ENCODE data around the gene ZNF740.
"Not testable (repeated sequence)": the region's sequence is repeated elsewhere in the genome, so short reads cannot be mapped to it uniquely, and the experiment has no call there.

Gene ZNF740

DNA sequence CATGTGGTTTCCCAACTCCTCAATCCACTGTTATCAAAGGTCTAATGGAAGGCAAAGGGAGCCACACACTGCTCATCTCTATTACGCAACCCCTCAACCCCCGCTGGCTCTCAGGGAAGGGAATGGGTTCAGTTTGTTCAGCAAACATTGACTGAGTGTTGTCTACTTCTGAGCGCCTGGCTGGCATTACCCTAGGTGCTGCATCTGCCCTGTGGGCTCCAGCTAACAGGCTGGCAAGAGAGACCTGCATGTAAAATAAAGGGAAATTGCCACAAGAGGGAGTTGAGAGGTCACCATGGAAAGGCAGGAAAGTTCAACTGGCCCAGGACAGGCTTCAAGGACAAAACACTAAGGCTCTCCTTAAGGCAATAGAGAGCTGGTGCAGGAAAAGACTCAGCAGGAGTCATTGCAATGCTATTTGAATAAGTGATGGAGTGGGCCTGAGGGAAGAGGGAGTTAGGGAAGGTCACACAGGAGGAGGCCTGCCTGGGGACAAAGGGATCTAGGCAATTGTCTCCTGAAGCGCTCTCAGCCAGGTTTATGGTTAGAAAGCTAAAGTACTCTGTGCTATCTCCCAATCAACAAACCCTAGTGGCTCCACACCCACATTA is 5.5 kb upstream of the ZNF740 start:
- Histone ChIP-seq H3K27ac (ENCODE audit: low read length) (no peak overlapping the region), H3K4me1 (ENCODE audit: control insufficient read depth in 1 of 2, insufficient read depth in 2 of 2, low read length in 2 of 2) (peaks cover 0 to 9% of the 10 kb centered on the region in 2 donors), H3K27me3 (ENCODE audit: low read depth, low read length) (no peaks in the 10 kb centered on the region)

DNA sequence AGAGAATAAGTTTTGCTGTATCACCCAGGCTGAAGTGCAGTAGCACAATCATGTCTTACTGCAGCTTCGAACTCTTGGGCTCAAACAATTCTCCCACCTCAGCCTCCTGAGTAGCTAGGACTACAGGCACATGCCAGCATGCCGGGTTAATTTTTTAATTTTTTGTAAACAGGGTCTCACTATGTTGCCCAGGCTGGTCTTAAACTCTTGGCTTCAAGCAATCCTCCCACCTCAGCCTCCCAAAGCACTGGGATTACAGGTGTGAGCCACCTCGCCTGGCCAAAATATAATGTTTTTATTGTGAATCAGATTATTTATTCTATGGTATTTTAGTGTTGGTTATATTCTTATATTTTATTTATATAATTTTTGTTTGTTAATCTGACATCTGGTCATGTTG is 3.8 kb upstream of the ZNF740 start:
- H3K4me1 ChIP-seq (ENCODE audit: control insufficient read depth in 1 of 2, insufficient read depth in 2 of 2, low read length in 2 of 2) = peaks cover 2 to 16% of the 10 kb centered on the region in 2 donors
- no peak overlapping the region for H3K4me3 ChIP-seq (ENCODE audit: low read depth in 1 of 2, low read length in 2 of 2)
- H3K27ac ChIP-seq (ENCODE audit: low read length) = no peak overlapping the region
- H3K9me3 ChIP-seq (ENCODE audit: control insufficient read depth in 1 of 2, low read length in 2 of 2) = no peaks in the 10 kb centered on the region
- peaks cover under 1 to 10% of the 10 kb centered on the region in 2 donors for H3K36me3 ChIP-seq (ENCODE audit: control insufficient read depth in 1 of 2, insufficient read depth in 2 of 2, low read length in 2 of 2)
- H3K27me3 ChIP-seq (ENCODE audit: low read depth, low read length) = no peaks in the 10 kb centered on the region

More for the DNA sequence above, 5.5 kb upstream of the ZNF740 start:
- Histone ChIP-seq H3K36me3 (ENCODE audit: control insufficient read depth in 1 of 2, insufficient read depth in 2 of 2, low read length in 2 of 2) (peaks cover 4 to 20% of the 10 kb centered on the region in 2 donors), H3K9me3 (ENCODE audit: control insufficient read depth in 1 of 2, low read length in 2 of 2) (no peaks in the 10 kb centered on the region), H3K4me3 (ENCODE audit: low read depth in 1 of 2, low read length in 2 of 2) (no peak overlapping the region)

DNA sequence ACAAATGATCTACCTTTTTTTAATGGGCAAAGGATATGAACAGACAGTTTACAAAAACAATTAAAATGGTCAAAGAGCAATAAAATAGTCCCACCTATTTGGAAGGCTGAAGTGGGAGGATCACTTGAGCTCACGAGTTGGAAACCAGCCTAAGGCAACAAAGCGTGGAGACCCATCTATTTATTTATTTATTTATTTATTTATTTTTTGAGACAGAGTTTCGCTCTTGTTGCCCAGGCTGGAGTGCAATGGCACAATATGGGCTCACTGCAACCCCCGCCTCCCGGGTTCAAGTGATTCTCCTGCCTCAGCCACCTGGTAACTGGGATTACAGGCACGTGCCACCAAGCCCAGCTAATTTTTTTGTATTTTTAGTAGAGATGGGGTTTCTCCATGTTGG is 3.1 kb upstream of the ZNF740 start:
- H3K4me3 ChIP-seq (ENCODE audit: low read depth in 1 of 2, low read length in 2 of 2); H3K27ac ChIP-seq (ENCODE audit: low read length); H3K9me3 ChIP-seq (ENCODE audit: control insufficient read depth in 1 of 2, low read length in 2 of 2); H3K36me3 ChIP-seq (ENCODE audit: control insufficient read depth in 1 of 2, insufficient read depth in 2 of 2, low read length in 2 of 2); H3K27me3 ChIP-seq (ENCODE audit: low read depth, low read length): not testable (repeated sequence)
- H3K4me1 ChIP-seq (ENCODE audit: control insufficient read depth in 1 of 2, insufficient read depth in 2 of 2, low read length in 2 of 2) = peaks cover 9 to 23% of the 10 kb centered on the region in 2 donors

GRCh38 chr12:53178803-53179202 is 1.7 kb upstream of the ZNF740 start:
- Histone ChIP-seq H3K36me3 (ENCODE audit: control insufficient read depth in 1 of 2, insufficient read depth in 2 of 2, low read length in 2 of 2) (peaks cover 6 to 14% of the 10 kb centered on the region in 2 donors), H3K4me1 (ENCODE audit: control insufficient read depth in 1 of 2, insufficient read depth in 2 of 2, low read length in 2 of 2) (peaks cover 21 to 36% of the 10 kb centered on the region in 2 donors)
- H3K27ac ChIP-seq (ENCODE audit: low read length); H3K27me3 ChIP-seq (ENCODE audit: low read depth, low read length); H3K4me3 ChIP-seq (ENCODE audit: low read depth in 1 of 2, low read length in 2 of 2); H3K9me3 ChIP-seq (ENCODE audit: control insufficient read depth in 1 of 2, low read length in 2 of 2): not testable (repeated sequence)

DNA sequence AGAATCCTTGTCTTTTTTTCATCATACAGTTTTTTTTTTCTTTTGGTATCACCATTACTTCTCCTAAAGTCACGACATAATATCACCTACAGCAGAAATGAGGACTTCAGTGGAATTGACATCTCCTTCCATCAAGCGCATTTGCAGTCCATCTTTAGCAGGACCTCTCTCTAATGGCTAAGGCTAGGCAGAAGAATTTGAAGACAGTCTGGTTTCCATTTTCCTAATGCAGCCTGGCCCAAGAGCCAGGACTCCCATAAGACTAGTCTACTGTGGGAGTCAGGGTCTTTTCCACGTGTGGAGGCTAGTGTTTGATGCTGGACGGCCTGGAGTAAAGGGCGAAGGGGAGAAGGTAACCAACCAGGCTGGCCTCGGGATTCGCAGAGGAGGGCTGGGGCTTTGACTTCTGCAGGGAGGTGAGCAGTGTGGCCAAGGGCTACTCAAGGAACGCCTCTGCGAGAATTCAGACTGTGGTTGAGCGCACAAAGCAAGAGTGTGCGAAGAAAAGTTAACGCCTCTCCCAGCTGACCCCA is 769 bp upstream of the ZNF740 start:
- Histone ChIP-seq H3K27me3 (ENCODE audit: low read depth, low read length) (no peaks in the 10 kb centered on the region), H3K9me3 (ENCODE audit: control insufficient read depth in 1 of 2, low read length in 2 of 2) (no peaks in the 10 kb centered on the region), H3K4me1 (ENCODE audit: control insufficient read depth in 1 of 2, insufficient read depth in 2 of 2, low read length in 2 of 2) (peaks cover 21 to 41% of the 10 kb centered on the region in 2 donors), H3K4me3 (ENCODE audit: low read depth in 1 of 2, low read length in 2 of 2) (peak overlapping the region; percentile 59 to 86), H3K27ac (ENCODE audit: low read length) (peak overlapping the region; percentile 80), H3K36me3 (ENCODE audit: control insufficient read depth in 1 of 2, insufficient read depth in 2 of 2, low read length in 2 of 2) (peaks cover 16 to 18% of the 10 kb centered on the region in 2 donors)

DNA sequence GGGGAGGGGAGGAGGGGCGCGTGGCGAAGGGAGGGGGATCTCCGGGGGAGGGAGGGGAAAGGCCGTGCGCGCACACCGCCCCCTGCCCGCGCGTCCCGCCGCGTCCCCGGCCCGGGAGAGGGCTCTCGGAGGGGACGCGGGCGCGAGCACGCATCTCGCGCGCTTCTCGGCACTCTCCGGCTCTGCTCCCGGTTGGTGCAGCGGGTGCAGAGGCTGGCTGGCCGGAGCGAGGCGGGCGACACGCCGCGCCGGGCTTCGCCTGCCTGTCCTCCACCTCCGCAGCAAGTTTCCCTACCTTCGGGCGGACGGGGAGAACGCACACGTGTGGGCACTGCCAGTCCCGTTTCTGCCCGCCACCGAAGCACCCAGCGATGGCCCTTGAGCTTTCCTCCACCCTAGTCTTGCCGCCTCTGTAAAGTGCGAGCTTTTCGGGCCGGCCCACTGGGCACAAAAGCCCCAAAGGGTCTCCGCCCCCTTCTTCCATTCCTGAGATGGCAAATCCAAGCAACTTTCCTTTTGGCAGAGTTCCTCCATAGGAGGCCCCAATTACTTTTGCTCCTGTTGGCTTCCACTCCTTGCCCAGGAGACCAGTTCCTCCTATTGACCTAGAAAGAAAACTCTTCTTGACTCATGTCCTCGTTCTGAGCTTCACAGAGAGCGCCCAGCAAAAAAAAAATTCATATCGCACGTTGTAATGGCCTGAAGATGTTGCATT is 566 bp downstream of the ZNF740 start:
- H3K36me3 ChIP-seq (ENCODE audit: control insufficient read depth in 1 of 2, insufficient read depth in 2 of 2, low read length in 2 of 2) = peaks cover 29 to 31% of the 10 kb centered on the region in 2 donors
- peak overlapping the region; percentile 80 for H3K27ac ChIP-seq (ENCODE audit: low read length)
- peaks cover 21 to 41% of the 10 kb centered on the region in 2 donors for H3K4me1 ChIP-seq (ENCODE audit: control insufficient read depth in 1 of 2, insufficient read depth in 2 of 2, low read length in 2 of 2)
- H3K9me3 ChIP-seq (ENCODE audit: control insufficient read depth in 1 of 2, low read length in 2 of 2) = no peaks in the 10 kb centered on the region
- no peaks in the 10 kb centered on the region for H3K27me3 ChIP-seq (ENCODE audit: low read depth, low read length)
- H3K4me3 ChIP-seq (ENCODE audit: low read depth in 1 of 2, low read length in 2 of 2) = peak overlapping the region; percentile 77 to 86

DNA sequence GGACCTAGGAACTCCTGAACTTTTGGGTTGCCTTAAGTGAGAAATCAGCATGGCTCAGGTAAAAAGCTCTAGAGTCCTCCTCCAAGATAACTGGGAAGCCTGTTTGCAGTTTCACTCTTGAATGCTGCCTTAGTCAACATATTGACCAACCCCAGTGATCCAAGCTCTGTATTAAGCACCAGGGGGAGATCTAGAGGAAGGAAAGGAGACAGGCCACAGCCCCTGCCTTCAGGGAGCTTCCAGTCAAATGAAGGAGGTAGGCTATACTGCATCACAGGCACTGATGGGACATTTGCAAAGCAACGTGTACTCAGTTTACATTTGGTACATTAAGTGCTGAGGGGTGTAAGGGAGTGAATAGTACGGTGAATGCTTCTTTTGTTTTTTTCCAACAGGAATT is 1.4 kb downstream of the ZNF740 start:
- peak overlapping the region; percentile 80 for H3K27ac ChIP-seq (ENCODE audit: low read length)
- peaks cover 38 to 40% of the 10 kb centered on the region in 2 donors for H3K36me3 ChIP-seq (ENCODE audit: control insufficient read depth in 1 of 2, insufficient read depth in 2 of 2, low read length in 2 of 2)
- no peaks in the 10 kb centered on the region for H3K9me3 ChIP-seq (ENCODE audit: control insufficient read depth in 1 of 2, low read length in 2 of 2)
- H3K27me3 ChIP-seq (ENCODE audit: low read depth, low read length) = no peaks in the 10 kb centered on the region
- H3K4me1 ChIP-seq (ENCODE audit: control insufficient read depth in 1 of 2, insufficient read depth in 2 of 2, low read length in 2 of 2) = peaks cover 21 to 41% of the 10 kb centered on the region in 2 donors
- peak overlapping the region; percentile 77 to 86 for H3K4me3 ChIP-seq (ENCODE audit: low read depth in 1 of 2, low read length in 2 of 2)

- H3K27me3 ChIP-seq (ENCODE audit: low read depth, low read length) = no peaks in the 10 kb centered on the region
- peaks cover 21 to 41% of the 10 kb centered on the region in 2 donors for H3K4me1 ChIP-seq (ENCODE audit: control insufficient read depth in 1 of 2, insufficient read depth in 2 of 2, low read length in 2 of 2)
- H3K9me3 ChIP-seq (ENCODE audit: control insufficient read depth in 1 of 2, low read length in 2 of 2) = no peaks in the 10 kb centered on the region
- H3K36me3 ChIP-seq (ENCODE audit: control insufficient read depth in 1 of 2, insufficient read depth in 2 of 2, low read length in 2 of 2) = peaks cover 47 to 49% of the 10 kb centered on the region in 2 donors
- no peak overlapping the region for H3K27ac ChIP-seq (ENCODE audit: low read length)
- peak overlapping the region; percentile 77 to 86 for H3K4me3 ChIP-seq (ENCODE audit: low read depth in 1 of 2, low read length in 2 of 2)
Measured at GRCh38 chr12:53182903-53183302, 2.4 kb downstream of the ZNF740 start.

DNA sequence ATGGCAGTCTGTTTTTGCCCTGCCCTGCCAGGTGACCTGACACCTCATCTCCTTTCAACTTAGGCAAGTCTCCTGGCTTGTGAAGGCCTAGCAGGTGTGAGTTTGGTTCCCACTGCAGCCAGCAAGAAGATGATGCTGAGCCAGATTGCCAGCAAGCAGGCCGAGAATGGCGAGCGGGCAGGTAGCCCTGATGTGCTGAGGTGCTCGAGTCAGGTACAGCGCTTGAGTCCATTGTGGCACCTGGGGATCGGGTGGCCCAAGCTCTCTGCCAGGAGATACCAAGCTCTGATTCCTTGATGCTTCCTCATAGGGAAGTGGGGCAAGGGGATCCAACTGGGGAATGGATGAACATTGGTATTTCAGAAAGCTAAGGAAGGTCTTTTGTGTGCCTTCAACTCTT is 4.3 kb downstream of the ZNF740 start:
- H3K9me3 ChIP-seq (ENCODE audit: control insufficient read depth in 1 of 2, low read length in 2 of 2) = no peaks in the 10 kb centered on the region
- H3K4me3 ChIP-seq (ENCODE audit: low read depth in 1 of 2, low read length in 2 of 2) = no peak overlapping the region
- no peaks in the 10 kb centered on the region for H3K27me3 ChIP-seq (ENCODE audit: low read depth, low read length)
- peaks cover 51 to 60% of the 10 kb centered on the region in 2 donors for H3K36me3 ChIP-seq (ENCODE audit: control insufficient read depth in 1 of 2, insufficient read depth in 2 of 2, low read length in 2 of 2)
- peaks cover 21 to 34% of the 10 kb centered on the region in 2 donors for H3K4me1 ChIP-seq (ENCODE audit: control insufficient read depth in 1 of 2, insufficient read depth in 2 of 2, low read length in 2 of 2)
- no peak overlapping the region for H3K27ac ChIP-seq (ENCODE audit: low read length)

DNA sequence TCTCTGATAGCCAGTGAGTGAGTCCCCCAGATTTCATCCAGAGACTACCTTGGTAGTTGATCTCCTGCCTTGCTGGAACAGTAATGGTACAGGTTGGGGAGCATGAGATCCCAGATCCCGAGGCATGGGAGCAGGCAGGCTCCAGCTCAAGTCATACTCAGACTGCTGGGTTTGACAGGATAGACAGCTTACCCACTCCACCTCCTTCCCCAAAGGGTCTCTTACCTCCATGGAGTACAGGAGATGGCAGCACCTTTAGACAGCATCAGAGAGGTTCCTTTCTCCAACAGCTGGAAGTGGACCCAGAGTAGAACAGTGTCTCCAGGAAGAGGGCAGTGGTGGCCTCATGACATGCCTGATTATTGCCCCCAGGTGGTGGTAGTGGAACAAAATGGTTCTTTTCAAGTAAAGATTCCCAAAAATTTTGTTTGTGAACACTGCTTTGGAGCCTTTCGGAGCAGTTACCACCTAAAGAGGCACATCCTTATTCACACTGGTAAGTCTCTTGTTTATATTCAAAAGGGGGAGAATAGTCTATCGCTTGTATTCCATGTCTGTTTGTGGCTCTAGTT is 5.1 kb downstream of the ZNF740 start:
- H3K9me3 ChIP-seq (ENCODE audit: control insufficient read depth in 1 of 2, low read length in 2 of 2) = no peaks in the 10 kb centered on the region
- H3K27me3 ChIP-seq (ENCODE audit: low read depth, low read length) = no peaks in the 10 kb centered on the region
- H3K27ac ChIP-seq (ENCODE audit: low read length) = no peak overlapping the region
- peaks cover 21 to 38% of the 10 kb centered on the region in 2 donors for H3K4me1 ChIP-seq (ENCODE audit: control insufficient read depth in 1 of 2, insufficient read depth in 2 of 2, low read length in 2 of 2)
- peaks cover 51 to 60% of the 10 kb centered on the region in 2 donors for H3K36me3 ChIP-seq (ENCODE audit: control insufficient read depth in 1 of 2, insufficient read depth in 2 of 2, low read length in 2 of 2)
- H3K4me3 ChIP-seq (ENCODE audit: low read depth in 1 of 2, low read length in 2 of 2) = no peak overlapping the region

DNA sequence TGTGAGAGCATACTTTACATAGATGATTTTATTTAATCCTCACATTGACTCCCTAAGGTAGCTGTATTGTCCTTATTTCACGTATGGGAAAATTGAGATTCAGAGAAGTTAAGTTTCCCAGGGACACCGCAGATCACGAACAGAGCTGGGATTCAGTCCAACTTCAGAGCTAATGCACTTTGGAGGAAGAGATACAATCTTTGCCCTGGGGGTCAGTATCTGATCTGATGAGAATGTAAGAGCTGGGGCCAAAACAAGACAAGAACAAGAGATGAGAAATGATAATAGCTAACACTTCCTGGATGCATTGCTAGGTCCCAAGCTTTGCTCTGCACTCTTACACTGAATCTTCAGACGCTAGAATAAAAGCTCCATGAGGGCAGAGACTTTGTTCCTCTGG is 6.2 kb downstream of the ZNF740 start:
- Histone ChIP-seq H3K9me3 (ENCODE audit: control insufficient read depth in 1 of 2, low read length in 2 of 2) (no peaks in the 10 kb centered on the region), H3K27me3 (ENCODE audit: low read depth, low read length) (no peaks in the 10 kb centered on the region), H3K36me3 (ENCODE audit: control insufficient read depth in 1 of 2, insufficient read depth in 2 of 2, low read length in 2 of 2) (peaks cover 51 to 67% of the 10 kb centered on the region in 2 donors), H3K4me1 (ENCODE audit: control insufficient read depth in 1 of 2, insufficient read depth in 2 of 2, low read length in 2 of 2) (peaks cover 19 to 31% of the 10 kb centered on the region in 2 donors), H3K27ac (ENCODE audit: low read length) (no peak overlapping the region), H3K4me3 (ENCODE audit: low read depth in 1 of 2, low read length in 2 of 2) (no peak overlapping the region)

Data from muscle layer of duodenum (tissue), 2 donors.